T-helper 1 cell treated with Interleukin-12 subunit alpha and Interleukin-12 subunit beta and Interleukin-4 antibody, amounts not matched to agents 30 μg/mL and 1 μg/mL, for 36 hours (primary cell): Measurements from ENCODE around the gene ATP13A1.

Experiments
- H3K27ac Mint-ChIP-seq: one replicate; pipeline ENCODE4 v1.8.0; 2021; ENCODE audit warnings: mild to moderate bottlenecking, mixed read lengths
- H3K27me3 Mint-ChIP-seq: one replicate; pipeline ENCODE4 v1.8.0; 2021; ENCODE audit warnings: low read depth, mixed read lengths
- H3K36me3 Mint-ChIP-seq: one replicate; pipeline ENCODE4 v1.8.0; 2021; ENCODE audit warnings: low read depth, mixed read lengths
- H3K4me1 Mint-ChIP-seq: one replicate; pipeline ENCODE4 v1.8.0; 2021; ENCODE audit warnings: low read depth, mixed read lengths
- H3K4me3 Mint-ChIP-seq: one replicate; pipeline ENCODE4 v1.8.0; 2021; ENCODE audit warnings: mild to moderate bottlenecking, moderate library complexity, mixed read lengths
- H3K9me3 Mint-ChIP-seq: one replicate; pipeline ENCODE4 v1.8.0; 2021; ENCODE audit warnings: mixed read lengths

ATP13A1 gene

DNA sequence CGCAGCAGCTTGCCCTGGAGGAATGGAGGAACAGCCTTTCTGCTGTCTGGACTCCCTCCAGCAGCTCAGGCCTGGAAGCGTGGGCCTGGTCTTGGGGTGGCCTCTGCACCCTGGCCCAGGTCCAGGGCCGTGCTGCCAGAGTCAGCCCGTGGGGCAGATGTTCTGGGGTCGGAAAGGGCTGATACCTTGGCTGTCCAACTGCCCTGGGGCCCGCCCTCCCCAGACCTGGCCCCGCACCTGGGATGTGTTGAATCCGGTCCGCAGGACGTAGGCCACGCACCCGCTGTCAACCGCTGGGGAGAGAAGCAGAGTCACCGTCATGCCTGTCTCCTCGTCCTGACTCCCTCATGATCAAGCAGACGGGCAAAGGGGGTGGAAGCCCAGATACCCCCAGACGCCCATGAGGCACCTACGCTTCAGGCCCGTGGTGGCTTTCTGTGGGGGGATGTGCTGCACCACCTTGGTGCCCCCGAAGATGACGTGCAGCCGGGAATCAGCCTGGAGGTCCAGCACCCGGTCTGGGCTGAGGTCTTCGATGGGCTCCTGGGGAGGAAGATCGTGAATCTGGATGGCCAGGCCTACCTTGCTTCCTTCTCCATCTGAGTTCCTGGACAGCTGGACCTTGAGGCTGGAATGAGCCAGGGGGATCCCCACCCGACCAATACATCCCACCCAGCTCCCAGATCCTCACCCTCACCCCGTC, 7.7 kb downstream of the ATP13A1 start:
- Mint-ChIP-seq H3K27me3 (no peaks in the 10 kb centered on the region), H3K4me3 (no peak overlapping the region), H3K36me3 (peaks cover 37% of the 10 kb centered on the region), H3K4me1 (peaks cover 4% of the 10 kb centered on the region), H3K27ac (no peak overlapping the region), H3K9me3 (no peaks in the 10 kb centered on the region)

DNA sequence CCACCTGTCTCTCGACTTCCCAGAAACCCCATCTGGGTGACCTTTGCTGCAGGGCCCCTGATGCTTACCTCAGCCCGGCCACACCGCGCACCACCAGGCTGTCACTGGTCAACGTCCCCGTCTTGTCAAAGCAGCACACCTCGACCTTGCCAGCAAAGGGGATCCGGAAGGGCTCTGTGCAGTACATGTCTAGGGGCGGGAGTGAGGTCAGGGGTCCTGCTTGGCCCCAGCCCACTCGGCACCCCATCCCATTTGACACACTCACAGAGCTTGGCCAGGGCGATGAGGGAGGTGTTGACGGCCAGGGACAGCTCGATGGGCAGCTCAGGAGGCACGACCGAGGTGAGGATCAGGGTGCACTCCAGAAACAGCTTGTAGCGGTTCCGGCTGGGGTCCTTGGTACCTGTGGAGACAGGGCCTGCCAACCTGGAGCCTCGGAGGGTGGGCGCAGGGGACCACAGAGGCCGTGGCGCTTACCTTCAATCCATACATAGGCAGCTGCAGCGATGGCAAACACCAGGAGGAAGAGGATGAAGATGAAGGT, 8.4 kb downstream of the ATP13A1 start:
- no peaks in the 10 kb centered on the region for H3K27me3 Mint-ChIP-seq
- H3K27ac Mint-ChIP-seq: no peak overlapping the region
- peaks cover 44% of the 10 kb centered on the region for H3K36me3 Mint-ChIP-seq
- H3K4me1 Mint-ChIP-seq: peaks cover 4% of the 10 kb centered on the region
- no peaks in the 10 kb centered on the region for H3K9me3 Mint-ChIP-seq
- no peak overlapping the region for H3K4me3 Mint-ChIP-seq

DNA sequence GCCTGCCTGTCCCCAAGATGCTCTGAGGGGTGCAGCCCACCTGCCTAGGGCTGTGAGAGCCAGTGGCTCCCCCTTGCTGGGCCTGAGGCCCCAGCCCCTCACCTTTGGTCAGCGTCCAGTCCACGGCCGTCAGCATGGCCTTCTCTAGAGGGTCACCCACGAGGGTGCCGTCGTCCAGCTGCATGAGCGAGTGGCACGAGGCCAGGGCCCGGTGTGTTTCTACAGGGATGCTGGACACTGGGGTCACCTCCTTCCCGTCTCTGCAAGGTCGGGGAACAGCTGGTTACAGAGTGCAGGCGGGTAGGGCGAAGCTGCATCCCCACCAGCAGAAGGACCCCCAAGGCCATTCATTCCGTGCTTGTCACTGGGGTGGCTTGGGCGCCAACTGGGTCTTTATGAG, 9.0 kb downstream of the ATP13A1 start:
- H3K4me3 Mint-ChIP-seq: no peak overlapping the region
- peaks cover 42% of the 10 kb centered on the region for H3K36me3 Mint-ChIP-seq
- peaks cover 4% of the 10 kb centered on the region for H3K4me1 Mint-ChIP-seq
- H3K27me3 Mint-ChIP-seq: no peaks in the 10 kb centered on the region
- H3K9me3 Mint-ChIP-seq: no peaks in the 10 kb centered on the region
- no peak overlapping the region for H3K27ac Mint-ChIP-seq

DNA sequence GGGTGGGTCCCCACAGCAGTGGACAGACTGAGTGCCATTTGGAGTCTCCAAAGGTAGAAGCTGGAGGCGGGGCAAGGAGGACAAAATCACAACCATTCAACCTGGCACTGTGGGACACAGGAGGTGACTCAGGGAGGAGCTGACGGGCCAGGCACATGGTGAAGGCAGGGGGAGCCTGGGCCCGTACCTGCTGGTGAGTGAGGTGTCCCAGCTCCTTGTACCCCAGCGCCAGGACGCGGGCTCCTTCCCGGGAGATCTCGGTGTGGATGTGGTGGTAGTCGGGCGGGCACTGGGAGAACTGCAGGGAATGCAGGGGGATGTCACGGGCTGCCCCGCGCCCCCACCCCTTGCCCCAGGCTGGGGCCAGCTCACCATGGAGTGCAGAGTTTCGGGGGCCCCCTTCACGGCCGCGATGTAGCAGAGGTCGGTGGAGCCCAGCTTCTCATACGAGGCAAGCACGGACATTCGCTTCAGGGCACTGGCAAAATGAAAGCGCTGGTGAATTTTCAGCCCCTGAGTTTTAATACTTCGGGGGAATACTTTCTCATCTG, 9.8 kb downstream of the ATP13A1 start:
- H3K27me3 Mint-ChIP-seq: no peaks in the 10 kb centered on the region
- H3K9me3 Mint-ChIP-seq: no peaks in the 10 kb centered on the region
- H3K4me1 Mint-ChIP-seq: peaks cover 4% of the 10 kb centered on the region
- no peak overlapping the region for H3K4me3 Mint-ChIP-seq
- no peak overlapping the region for H3K27ac Mint-ChIP-seq
- H3K36me3 Mint-ChIP-seq: peaks cover 45% of the 10 kb centered on the region

DNA sequence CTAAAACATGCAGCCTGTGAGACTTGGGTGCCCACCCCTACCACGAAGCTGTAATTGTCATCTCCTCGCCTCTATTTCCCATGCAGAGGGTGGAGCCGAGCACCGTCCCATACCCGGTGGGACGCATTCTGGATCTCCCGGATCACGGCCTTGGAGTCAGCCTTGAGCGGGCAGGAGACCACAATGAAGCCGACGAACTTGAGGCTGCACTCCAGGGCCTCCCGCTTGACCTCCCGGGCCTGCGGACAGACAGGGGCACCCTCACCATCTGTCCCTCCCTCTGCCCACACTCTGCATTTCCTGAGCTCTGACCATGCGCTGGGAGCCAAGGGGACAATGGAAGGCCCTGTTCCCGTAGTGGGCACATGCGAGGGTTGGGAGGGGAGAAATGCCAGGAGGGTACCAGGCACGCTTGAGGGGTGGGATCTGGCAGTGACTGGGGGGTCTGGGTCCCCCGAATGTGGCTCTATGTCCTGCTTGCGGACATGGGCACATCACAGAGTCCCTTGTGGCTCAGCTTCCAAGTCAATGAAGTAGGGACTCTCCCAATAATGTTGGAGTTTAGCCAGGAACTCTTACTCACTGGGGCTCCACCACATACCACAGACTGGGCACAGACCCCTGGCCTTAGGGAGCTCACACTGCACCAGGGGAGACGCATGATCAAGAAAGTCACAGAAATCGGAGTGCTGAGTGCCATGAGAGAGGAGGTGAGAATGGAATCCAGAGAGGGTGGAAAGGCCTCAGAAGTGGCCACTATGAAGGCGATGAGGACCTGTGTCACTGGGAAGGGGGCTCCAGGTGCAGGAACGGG, 10.8 kb downstream of the ATP13A1 start:
- Mint-ChIP-seq H3K36me3 (peaks cover 40% of the 10 kb centered on the region), H3K4me1 (peaks cover 4% of the 10 kb centered on the region), H3K27ac (no peak overlapping the region), H3K27me3 (no peaks in the 10 kb centered on the region), H3K9me3 (no peaks in the 10 kb centered on the region), H3K4me3 (no peak overlapping the region)

DNA sequence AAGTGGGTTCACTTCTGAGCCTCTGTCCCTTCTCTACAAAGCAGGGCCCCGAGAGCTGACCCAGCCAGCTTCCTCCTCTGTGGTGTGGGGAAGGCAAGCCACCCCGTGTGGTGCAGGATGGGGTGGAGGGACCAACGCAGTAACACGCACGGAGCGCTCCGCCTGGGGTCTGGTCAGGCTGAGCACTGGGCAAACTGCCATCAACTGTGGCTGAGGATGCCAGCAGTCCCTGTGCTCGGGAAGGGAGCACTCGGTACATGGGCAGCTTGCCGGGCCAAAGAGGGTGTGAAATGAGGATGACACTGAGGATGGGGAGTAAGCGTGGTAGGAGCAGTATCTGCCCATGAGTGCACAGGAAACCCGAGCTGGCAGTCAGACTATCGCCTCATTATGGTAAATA, 12.4 kb downstream of the ATP13A1 start:
- Mint-ChIP-seq H3K4me3 (no peak overlapping the region), H3K27me3 (no peaks in the 10 kb centered on the region), H3K4me1 (peaks cover 4% of the 10 kb centered on the region), H3K36me3 (peaks cover 34% of the 10 kb centered on the region), H3K9me3 (no peaks in the 10 kb centered on the region), H3K27ac (no peak overlapping the region)

DNA sequence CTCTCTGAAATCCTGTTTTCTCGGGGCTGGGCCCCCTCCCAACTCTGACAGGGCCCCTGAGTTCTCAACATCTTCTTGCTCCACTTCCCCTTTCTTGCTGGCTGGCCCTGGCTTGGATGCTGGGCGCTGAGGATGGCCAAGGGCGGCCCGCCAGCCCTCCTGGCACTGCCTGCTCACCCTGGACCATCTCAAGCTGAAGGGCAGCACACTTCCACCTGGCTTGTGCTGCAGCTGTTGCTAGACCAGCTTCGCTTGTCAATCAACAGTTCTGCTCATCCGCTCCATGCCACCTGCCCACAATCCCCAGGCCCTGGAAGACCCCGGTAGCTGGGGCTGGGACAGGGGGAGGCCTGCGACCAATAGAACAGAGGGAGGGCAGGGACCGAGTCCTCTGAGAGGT, 13.1 kb downstream of the ATP13A1 start:
- Mint-ChIP-seq H3K4me3 (no peak overlapping the region), H3K36me3 (peaks cover 38% of the 10 kb centered on the region), H3K9me3 (no peaks in the 10 kb centered on the region), H3K27ac (no peak overlapping the region), H3K4me1 (peaks cover 4% of the 10 kb centered on the region), H3K27me3 (no peaks in the 10 kb centered on the region)

DNA sequence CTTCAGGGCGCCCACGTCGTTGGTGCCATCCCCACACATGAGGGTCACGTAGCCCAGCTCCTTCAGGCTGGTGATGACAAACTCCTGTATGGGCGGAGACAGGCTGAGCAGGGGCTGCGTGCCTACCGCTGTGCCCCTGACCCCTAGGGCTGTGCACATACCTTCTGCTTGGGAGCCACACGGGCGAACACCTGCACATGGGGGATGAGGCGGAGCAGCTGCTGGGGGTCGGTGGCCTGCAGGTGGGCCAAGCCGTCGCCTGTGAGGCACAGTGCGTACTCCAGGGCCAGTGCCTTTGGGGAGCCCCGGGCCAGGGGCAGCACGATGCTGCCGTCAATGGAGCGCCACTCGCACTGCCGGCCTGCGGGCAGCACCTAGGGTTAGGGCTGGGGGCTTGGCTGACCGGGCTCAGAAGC, 13.9 kb downstream of the ATP13A1 start:
- peaks cover 4% of the 10 kb centered on the region for H3K4me1 Mint-ChIP-seq
- H3K36me3 Mint-ChIP-seq: peaks cover 36% of the 10 kb centered on the region
- no peaks in the 10 kb centered on the region for H3K27me3 Mint-ChIP-seq
- no peak overlapping the region for H3K27ac Mint-ChIP-seq
- H3K9me3 Mint-ChIP-seq: no peaks in the 10 kb centered on the region
- H3K4me3 Mint-ChIP-seq: no peak overlapping the region

DNA sequence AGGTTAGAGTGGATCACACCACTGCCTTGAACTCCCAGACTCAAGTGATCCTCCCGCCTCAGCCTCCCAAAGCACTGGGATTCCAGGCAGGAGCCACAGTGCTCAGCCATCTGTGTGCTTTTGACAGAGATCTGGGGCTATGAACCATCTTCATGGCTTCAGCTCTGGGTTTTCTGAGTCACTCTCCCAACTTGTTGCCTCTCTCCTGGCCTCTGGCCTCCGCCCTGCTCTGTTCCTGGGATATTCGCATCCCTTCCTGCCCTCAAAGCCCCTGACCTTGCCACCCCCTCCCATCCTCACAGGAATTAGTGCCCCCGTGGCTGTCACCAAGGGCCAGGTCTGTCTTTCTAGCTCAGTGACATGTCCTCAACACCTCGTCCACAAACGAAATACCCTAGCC, 14.3 kb downstream of the ATP13A1 start:
- H3K9me3 Mint-ChIP-seq: no peaks in the 10 kb centered on the region
- peaks cover 37% of the 10 kb centered on the region for H3K36me3 Mint-ChIP-seq
- H3K4me1 Mint-ChIP-seq: peaks cover 4% of the 10 kb centered on the region
- H3K4me3 Mint-ChIP-seq: no peak overlapping the region
- H3K27ac Mint-ChIP-seq: no peak overlapping the region
- no peaks in the 10 kb centered on the region for H3K27me3 Mint-ChIP-seq

DNA sequence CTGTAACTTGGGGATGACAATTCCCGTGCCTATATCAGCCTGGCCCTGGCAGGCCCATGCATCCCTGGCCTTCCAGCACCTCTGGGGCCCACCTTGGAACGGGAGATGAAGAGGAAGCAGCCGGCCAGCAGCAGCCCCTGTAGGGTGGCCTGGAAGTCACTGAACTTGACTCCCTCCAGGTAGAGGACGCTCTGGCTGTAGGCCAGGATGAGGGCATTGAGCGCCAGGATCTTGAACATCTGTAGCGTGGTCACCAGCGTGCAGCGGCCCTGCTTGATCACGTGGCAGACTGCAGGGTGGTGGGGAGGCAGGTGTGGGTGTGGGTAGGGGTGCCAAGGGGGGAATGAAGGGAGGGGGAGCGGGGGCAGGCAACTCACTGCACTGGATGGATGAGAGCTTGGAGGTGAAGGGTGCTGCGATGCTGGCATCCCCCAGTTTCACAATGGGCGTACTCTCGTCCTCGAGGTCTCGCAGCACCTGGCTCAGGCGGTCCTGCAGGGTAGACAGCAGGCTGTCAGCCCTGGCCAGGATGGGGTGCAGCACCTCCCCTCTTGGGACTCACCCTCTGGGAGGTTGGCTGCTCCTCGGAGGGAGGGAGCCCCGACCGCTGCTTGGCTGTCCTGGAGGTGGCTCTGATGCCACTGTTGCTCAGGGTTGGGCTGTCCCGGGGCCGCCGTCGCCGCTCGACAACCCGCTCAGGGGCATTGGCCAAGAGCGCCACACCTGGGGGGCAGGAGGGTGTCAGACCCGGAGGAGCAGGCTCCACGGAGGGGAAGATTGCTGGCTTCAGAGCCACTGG, 16.2 kb downstream of the ATP13A1 start:
- Mint-ChIP-seq H3K27ac (no peak overlapping the region), H3K9me3 (no peaks in the 10 kb centered on the region), H3K36me3 (peaks cover 32% of the 10 kb centered on the region), H3K4me1 (peaks cover 6% of the 10 kb centered on the region), H3K27me3 (no peaks in the 10 kb centered on the region), H3K4me3 (no peak overlapping the region)

DNA sequence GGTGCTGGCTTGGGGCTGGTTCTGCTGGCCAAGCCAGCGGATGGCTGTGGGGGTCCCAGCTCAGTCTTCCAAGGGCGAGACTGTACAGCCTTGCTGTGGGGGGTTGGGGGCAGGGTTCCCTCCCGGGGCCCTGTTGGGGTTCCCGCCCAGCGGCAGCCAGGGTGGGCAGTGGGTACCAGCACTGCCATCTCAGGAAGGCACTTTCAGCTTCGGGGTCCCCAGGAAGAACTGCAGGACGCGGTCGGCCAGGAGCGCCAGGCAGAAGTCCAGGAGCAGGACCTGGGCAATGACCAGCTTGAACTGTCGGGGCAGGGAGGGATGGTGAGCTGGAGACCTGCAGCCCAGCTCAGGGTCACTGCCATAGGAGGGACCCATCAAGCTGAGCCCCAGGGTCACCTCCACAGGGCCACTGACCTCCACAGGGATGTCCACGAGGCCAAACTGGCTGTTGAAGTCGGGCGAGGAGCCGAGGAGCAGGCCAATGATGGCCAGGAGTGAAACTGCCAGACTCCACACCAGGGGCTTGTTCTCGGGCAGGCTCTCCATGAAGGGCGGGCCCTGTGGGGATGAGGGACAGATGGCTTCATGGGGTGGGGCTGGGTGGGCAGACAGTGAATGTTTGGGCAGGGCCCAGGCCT, 18.1 kb downstream of the ATP13A1 start:
- Mint-ChIP-seq H3K36me3 (peaks cover 30% of the 10 kb centered on the region), H3K27ac (no peak overlapping the region)

DNA sequence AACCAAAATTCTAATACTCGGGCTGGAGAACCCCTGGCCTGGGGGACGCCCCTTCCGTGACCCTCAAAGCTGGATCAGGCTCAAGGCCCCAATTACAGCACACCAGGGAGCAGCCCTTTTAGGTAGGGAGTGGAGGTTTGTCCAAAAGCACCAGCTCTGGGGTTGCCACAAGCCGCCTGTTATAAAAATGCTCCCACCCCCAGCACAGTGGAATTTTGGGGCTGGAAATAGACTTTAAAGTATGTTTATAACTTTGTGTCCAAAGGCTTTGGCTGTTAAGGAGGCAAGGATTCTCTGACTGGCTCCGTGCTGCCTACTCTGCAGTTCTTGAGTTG, 19.5 kb downstream of the ATP13A1 start:
- Mint-ChIP-seq H3K27ac (peak overlapping the region; percentile 92), H3K36me3 (peaks cover 33% of the 10 kb centered on the region), H3K9me3 (no peaks in the 10 kb centered on the region), H3K4me3 (peak overlapping the region; percentile 99), H3K4me1 (peaks cover 15% of the 10 kb centered on the region), H3K27me3 (no peaks in the 10 kb centered on the region)

More for the DNA sequence above, 18.1 kb downstream of the ATP13A1 start:
- H3K27me3 Mint-ChIP-seq: no peaks in the 10 kb centered on the region
- no peak overlapping the region for H3K4me3 Mint-ChIP-seq
- no peaks in the 10 kb centered on the region for H3K9me3 Mint-ChIP-seq
- peaks cover 13% of the 10 kb centered on the region for H3K4me1 Mint-ChIP-seq

DNA sequence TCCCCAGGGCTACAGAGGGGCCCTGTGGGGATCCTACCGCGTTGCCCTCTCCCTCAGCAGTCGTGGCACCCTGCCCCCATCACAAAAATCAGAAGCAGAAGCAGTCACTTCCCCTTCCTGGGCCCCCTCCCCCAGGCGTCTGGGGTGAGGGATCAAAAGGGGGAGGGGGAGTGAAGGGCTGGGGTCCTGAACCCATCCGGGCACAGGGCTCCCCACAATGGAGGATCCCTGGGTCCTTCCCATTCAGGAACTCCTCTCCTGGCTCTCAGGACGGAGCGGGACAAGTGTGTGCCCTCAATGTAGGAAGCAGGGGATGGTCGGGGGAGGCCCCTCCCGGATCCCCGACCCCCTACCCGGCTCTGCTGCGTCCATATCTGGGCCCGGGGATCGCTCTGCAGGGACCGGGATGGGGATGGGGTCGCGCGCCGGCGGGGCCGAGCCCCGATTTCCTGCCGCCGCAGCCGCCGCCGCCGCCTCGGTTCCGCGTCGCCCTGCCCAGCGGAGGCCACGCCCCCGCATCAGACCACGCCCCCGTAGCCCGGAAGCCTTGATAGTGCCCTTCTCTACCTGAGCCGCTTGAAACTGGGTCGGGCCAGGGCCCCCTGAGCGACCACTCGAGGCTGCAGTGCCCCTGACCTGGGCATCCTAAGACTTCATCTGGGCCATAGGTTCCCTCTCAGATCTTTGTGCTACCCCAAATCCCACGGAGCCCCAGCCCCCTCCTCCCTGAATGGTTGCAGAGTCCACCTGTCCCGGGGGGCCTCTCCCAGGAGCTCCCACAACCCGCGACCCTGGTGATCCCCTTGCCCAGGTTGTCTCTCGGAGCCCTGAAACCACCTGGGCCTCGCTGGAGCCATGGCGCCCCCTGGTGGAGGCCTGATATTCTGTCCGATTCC, 20.1 kb downstream of the ATP13A1 start, which contains the start of gene GMIP:
GMIP (minus strand) TSS at position 500 of the 896 bp plus-strand sequence; CDS start at position 372, 128 bp downstream.
- Mint-ChIP-seq H3K9me3 (no peaks in the 10 kb centered on the region), H3K4me1 (peaks cover 15% of the 10 kb centered on the region), H3K36me3 (peaks cover 34% of the 10 kb centered on the region), H3K27ac (peak within 1 kb of the TSS; percentile 92), H3K4me3 (peak within 1 kb of the TSS; percentile 99), H3K27me3 (no peaks in the 10 kb centered on the region)
